OCI-LY7 (cell line): ENCODE measurements around the gene CMIP. TPM values are rescaled to one million over a fixed set of nuclear protein-coding genes. Genes with fewer than 3 reads are reported as not detected.

Experiments used
- BruUV-seq: library from RNA; stranded (reverse); fragments of 400-500 nt; replicated peaks from 2 replicates; lab custom pipeline; 2021; lab: Mats Ljungman, UMichigan
- CTCF ChIA-PET: fragments of 300-600 bp; sonication (Branson Sonifier 250); formaldehyde crosslinking; loops from one replicate; lab custom pipeline; 2022; ENCODE audit warnings: antibody characterized with exemption; ENCODE audit not compliant: unreplicated experiment; lab: Charles Lee
- POLR2A ChIA-PET: fragments of 300-600 bp; sonication (Branson Sonifier 250); formaldehyde crosslinking; loops from one replicate; lab custom pipeline; 2022; ENCODE audit warnings: antibody characterized with exemption; lab: Charles Lee
- DNase-seq: peaks from one replicate; pipeline ENCODE4 v3.0.0-alpha.2; 2015; ENCODE audit warnings: low spot score
- H2AFZ ChIP-seq: fragments of 200-600 bp; sonication (generic), shearing (Covaris generic); 2 replicates; pipeline ENCODE4 v1.6.1; 2014; ENCODE audit warnings: mild to moderate bottlenecking, antibody characterized with exemption, low read length, moderate library complexity
- H3K27ac ChIP-seq: fragments of 200-600 bp; sonication (generic); 2 replicates; pipeline ENCODE4 v1.5.1; 2014; ENCODE audit warnings: mixed run types, low read depth, mild to moderate bottlenecking, moderate library complexity, low read length, inconsistent platforms; ENCODE audit not compliant: poor library complexity, severe bottlenecking
- H3K36me3 ChIP-seq: fragments of 200-600 bp; sonication (generic); 2 replicates; pipeline ENCODE4 v1.6.1; 2014; ENCODE audit warnings: mild to moderate bottlenecking, antibody characterized with exemption, low read length, moderate library complexity, mixed read lengths; ENCODE audit not compliant: insufficient read depth
- H3K4me1 ChIP-seq: fragments of 200-600 bp; sonication (generic); 2 replicates; pipeline ENCODE4 v1.5.1; 2014; ENCODE audit warnings: mild to moderate bottlenecking, low read length; ENCODE audit not compliant: insufficient read depth, poor library complexity, severe bottlenecking
- H3K4me2 ChIP-seq: fragments of 200-600 bp; sonication (generic); 2 replicates; pipeline ENCODE4 v1.6.1; 2014; ENCODE audit warnings: mild to moderate bottlenecking, low read length
- H3K4me3 ChIP-seq: fragments of 200-600 bp; sonication (generic); 2 replicates; pipeline ENCODE4 v1.5.1; 2014; ENCODE audit warnings: mild to moderate bottlenecking, low read depth, low read length; ENCODE audit not compliant: poor library complexity, severe bottlenecking
- H3K79me2 ChIP-seq: fragments of 200-600 bp; sonication (generic); 2 replicates; pipeline ENCODE4 v1.6.1; 2016; ENCODE audit warnings: low read depth, mild to moderate bottlenecking, low read length, moderate library complexity, mixed read lengths; ENCODE audit not compliant: insufficient read depth
- H3K9me2 ChIP-seq: fragments of 200-600 bp; sonication (generic); 2 replicates; pipeline ENCODE4 v1.6.1; 2016; ENCODE audit warnings: mild to moderate bottlenecking, low read length, mixed read lengths; ENCODE audit not compliant: insufficient read depth
- H3K9me3 ChIP-seq: fragments of 200-600 bp; sonication (generic); 2 replicates; pipeline ENCODE4 v1.6.1; 2014; ENCODE audit warnings: mild to moderate bottlenecking, mixed run types, low read length, mixed read lengths
- H4K20me1 ChIP-seq: fragments of 200-600 bp; sonication (generic); 2 replicates; pipeline ENCODE4 v1.6.1; 2014; ENCODE audit warnings: mild to moderate bottlenecking, antibody characterized with exemption, low read length, moderate library complexity, mixed read lengths; ENCODE audit not compliant: insufficient read depth
- CTCF ChIP-seq: fragments of 200-600 bp; sonication (generic); conservative IDR thresholded peaks from 2 replicates; pipeline ENCODE4 v1.5.1; 2014; ENCODE audit warnings: mild to moderate bottlenecking, antibody characterized with exemption, low read length, moderate library complexity, mixed read lengths
- EZH2phosphoT487 ChIP-seq: fragments of 200-600 bp; sonication (generic); IDR thresholded peaks from 2 replicates; pipeline ENCODE4 v1.6.1; 2018; ENCODE audit warnings: low read depth, borderline replicate concordance, mild to moderate bottlenecking, mixed run types, antibody characterized with exemption, low read length, moderate library complexity, mixed read lengths
- intact Hi-C: fragments of 100-400 bp; cut with micrococcal nuclease; formaldehyde crosslinking; loops from one replicate; pipeline ENCODE4 v1.10.0; 2022; ENCODE audit not compliant: unreplicated experiment
- total RNA-seq, 2 experiments: library from RNA; depleted of rRNA in 1 of 2; stranded (reverse); fragments of >200 nt in 1 of 2; shearing (Covaris generic) in 1 of 2; gene quantifications; 2 replicates each; pipeline ENCODE4 v1.2.3, GENCODE V29; 2014 to 2022

CMIP gene
- total RNA-seq, 2 experiments from 2014 or later = 15.4 to 70.3 TPM

- H3K4me3 ChIP-seq = no peak overlapping the region
- no peaks in the 10 kb centered on the region for H3K79me2 ChIP-seq
- no peak overlapping the region for H3K4me2 ChIP-seq
- no peak for DNase-seq
- ChIA-PET CTCF (no interaction called here), POLR2A (no interaction called here)
- no peak overlapping the region for H2AFZ ChIP-seq
- intact Hi-C loops = no loop called here
- TF ChIP-seq CTCF = no peak
- no peak for TF ChIP-seq EZH2phosphoT487
- no TSS peak for BruUV-seq
- no peaks in the 10 kb centered on the region for H3K4me1 ChIP-seq
- no peaks in the 10 kb centered on the region for H3K9me2 ChIP-seq
- H3K27ac ChIP-seq = no peak overlapping the region
- peaks cover 4% of the 10 kb centered on the region; the same call in 1 of the 2 replicates for H4K20me1 ChIP-seq
- H3K9me3 ChIP-seq = no peaks in the 10 kb centered on the region
- H3K36me3 ChIP-seq = no peaks in the 10 kb centered on the region
Observed at GRCh38 chr16:81582655-81583441, 138.2 kb downstream of the CMIP start.

GRCh38 chr16:81583893-81584631, 139.5 kb downstream of the CMIP start:
- Histone ChIP-seq H3K4me2 (no peak overlapping the region), H3K36me3 (no peaks in the 10 kb centered on the region), H2AFZ (no peak overlapping the region), H3K9me3 (no peaks in the 10 kb centered on the region), H3K9me2 (no peaks in the 10 kb centered on the region), H4K20me1 (peaks cover 4% of the 10 kb centered on the region; the same call in 1 of the 2 replicates), H3K79me2 (no peaks in the 10 kb centered on the region), H3K27ac (no peak overlapping the region), H3K4me3 (no peak overlapping the region), H3K4me1 (no peaks in the 10 kb centered on the region)
- intact Hi-C loops = no loop called here
- ChIA-PET CTCF (no interaction called here), POLR2A (no interaction called here)
- TF ChIP-seq EZH2phosphoT487 (no peak), CTCF (no peak)
- DNase-seq = no peak
- no TSS peak for BruUV-seq
